Activated naive CD8-positive, alpha-beta T cell treated with anti-CD3 and anti-CD28 coated beads, Interleukin-2, amount 50 U/mL, for 16 hours (primary cell): ENCODE data around the gene PLEKHB1.

Experiments
- DNase-seq: peaks from one replicate; pipeline ENCODE4 v3.0.0-alpha.2; 2020; ENCODE audit warnings: low read depth, low spot score

The PLEKHB1 gene

DNA sequence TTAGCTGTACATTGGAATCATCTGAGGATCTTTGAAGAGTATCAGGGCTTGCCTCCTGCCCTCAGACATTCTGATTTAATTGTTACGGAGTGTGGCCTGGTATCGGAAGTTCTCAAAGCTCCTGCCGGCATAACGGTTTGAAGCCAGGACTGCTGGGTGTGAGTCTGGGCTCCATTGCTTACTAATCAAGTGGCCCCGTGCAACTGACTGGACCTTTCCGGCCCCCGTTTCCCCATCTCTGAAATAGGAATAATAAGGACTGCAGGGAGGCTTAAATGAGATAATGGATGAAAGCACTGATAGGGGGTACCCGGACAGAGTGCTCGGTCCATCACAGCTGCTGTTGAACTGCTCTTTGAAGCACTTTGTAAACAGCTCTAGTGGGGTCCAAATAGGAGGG is 1.7 kb downstream of the PLEKHB1 start:
- no peak for DNase-seq

DNA sequence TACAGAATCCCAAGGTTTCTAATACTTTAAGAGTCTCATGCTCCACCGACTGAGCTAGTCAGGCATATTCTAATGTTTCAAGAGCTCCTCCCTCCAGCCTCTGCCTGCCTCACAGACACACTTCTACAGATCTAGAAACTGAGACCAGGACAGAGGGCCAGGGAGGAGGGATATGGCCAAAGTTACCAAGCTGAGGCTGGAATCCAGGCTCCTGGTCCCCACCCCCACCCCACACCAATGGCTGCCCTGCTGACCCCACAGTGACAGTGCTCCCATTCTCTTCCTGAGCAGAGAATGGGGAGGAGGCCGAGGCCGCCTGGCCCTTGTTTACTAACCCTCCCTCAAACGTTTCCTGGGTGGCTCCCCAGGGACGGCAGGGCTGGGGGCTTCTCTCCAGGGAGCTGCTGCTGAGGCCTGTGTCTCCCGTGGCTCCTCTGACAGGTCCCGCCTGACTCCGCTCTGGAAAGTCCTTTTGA is 2.2 kb downstream of the PLEKHB1 start:
- no peak for DNase-seq

DNA sequence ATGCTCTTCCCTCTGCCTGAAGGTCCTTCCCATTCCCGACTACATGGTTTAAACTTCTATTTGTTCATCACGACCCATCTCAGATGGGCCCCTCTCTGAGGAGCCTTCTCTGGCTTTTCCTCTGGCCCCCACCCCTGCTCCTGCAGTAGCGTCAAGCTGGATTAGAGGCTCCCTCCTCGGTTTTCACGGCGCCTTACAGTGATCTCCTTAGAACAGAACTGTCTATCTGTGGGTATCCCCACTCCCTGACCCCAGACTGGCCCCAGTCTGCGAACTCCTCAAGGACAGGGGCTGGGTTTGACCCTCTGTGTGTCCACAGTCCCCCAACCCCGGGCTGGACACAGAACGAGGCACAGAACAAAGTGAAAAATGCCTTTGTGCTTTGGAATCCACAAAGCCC is 2.8 kb downstream of the PLEKHB1 start:
- no peak for DNase-seq

DNA sequence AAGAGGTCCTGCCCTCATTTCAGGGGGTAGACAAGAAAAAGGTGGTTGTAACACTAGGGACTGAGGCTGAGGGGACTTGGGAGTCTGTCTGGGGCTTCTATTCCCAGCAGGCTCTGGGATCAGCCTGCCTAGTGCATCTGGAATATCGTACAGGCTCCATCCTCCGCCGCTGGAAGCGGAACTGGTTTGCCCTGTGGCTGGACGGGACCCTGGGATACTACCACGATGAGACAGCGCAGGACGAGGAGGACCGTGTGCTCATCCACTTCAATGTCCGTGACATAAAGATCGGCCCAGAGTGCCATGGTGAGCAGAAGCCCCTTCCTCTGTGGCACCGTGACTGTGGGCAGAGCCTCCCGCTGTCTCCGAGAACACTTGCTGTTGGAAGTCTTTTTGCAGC is 4.0 kb downstream of the PLEKHB1 start:
- DNase-seq, result no peak

DNA sequence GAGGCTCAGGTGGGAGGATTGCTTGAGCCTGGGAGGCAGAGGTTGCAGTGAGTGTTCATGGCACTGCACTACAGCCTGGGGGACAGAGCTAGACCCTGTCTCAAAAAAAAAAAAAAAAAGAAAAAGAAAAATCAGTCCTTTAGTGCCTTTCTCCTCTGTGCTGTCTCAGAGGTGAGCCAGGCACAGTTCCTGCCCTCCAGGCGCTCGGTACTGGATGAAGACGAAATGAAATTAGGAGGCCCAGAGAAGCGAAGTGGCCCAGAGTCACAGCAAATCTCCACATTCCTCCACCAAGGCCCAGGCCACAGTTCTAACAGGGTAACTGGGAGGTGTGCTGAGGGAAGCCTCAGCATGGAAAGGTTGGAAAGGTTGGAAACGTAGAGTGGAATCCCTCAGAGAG is 4.9 kb downstream of the PLEKHB1 start:
- no peak for DNase-seq

DNA sequence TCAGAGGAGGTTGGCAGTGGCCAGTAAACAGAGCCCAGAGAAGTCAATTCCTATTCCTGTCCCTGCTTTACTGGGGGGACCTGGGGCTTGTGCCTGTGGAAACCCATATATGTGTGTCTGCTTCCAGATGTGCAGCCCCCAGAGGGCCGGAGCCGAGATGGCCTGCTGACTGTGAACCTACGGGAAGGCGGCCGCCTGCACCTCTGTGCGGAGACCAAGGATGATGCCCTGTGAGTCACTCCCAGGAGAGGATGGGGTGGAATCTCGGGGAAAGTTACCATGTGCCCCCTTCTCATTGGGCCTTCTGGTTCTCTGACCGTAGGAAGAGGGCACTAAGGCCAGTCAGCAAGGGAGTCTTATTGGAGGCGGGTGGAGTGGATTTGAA is 5.3 kb downstream of the PLEKHB1 start:
- no peak for DNase-seq

DNA sequence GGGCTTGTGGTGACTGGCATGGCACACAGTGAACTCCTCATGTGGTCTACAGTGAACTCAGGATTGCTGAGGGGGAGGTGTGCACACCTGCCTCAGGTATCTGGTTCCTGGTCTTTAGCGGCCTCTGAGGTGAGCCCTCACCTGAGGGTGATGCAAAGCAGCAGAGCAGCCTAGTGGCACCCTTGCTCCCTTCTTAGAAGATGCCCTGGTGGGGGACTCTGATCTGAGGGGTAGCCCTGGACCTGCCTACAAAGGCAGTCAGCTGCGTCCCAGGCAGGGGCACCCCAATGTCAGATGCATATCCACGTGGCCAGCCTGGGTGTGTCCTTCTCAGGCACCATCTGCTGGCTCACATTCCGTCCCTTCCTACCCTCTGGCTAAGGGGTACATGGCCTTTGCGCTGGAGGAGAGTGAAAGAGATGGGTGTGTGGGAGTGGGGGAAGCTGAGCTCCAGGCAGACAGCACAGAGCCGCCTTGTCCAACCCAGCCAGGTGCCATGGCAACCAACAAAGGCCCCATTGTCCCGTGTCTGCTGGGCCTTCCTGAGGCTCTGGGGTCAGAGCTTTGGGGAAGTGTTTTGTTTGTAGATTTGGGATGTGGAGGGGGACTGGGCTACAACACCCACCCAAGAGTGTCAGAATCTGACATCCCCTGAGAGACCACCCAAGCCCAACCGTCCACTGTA is 5.8 kb downstream of the PLEKHB1 start:
- DNase-seq, result no peak

DNA sequence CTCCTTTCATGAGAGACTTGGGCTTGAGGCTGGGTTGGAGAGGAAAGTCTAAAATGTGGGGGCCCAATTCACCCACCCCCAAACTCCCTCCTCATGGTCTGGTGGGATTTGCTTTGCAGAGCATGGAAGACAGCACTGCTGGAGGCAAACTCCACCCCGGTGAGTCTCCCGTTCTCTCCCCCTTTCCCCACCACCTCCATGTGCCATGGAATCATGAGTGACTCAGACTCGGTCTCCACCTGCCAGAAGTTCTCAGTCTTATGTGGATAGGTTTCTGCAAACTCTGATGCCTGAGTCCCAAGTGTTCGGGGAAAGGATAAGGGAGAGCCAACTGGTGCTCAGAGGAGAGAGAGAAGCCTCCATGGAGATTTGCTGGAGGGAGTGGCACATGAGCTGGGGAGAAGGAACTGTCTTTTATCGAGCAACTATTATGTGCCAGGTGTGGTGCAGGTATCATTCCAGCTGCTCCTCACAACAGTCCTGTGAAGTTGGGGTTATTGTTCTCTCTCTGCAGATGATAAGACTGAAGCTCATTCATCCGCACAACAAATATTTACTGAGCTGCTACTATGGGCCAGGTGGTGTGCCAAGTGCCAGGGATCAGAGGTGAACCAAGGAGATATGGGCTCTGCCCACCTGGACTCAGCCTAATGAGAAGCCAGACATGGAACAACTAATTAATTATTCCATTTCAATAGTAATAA is 6.6 kb downstream of the PLEKHB1 start:
- no peak for DNase-seq

DNA sequence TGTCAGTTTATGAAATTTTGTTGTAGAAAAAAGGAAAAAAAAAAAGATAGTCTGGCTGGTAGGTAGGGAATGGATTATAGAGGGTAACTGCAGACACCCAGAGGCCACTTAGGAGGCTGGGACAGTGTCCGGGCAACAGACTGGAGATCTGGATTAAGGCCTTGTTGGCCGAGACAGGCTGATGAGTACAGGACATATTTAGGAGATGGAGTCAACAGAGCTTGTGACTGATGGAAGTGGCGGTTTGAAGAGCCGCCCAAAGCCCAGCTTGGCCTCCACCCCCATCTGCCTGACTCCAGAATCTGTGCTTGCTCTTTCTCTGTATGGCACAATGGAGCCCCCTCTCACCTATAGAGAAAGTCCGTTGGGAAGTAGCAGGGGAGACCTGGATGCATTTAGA is 7.6 kb downstream of the PLEKHB1 start:
- no peak for DNase-seq

DNA sequence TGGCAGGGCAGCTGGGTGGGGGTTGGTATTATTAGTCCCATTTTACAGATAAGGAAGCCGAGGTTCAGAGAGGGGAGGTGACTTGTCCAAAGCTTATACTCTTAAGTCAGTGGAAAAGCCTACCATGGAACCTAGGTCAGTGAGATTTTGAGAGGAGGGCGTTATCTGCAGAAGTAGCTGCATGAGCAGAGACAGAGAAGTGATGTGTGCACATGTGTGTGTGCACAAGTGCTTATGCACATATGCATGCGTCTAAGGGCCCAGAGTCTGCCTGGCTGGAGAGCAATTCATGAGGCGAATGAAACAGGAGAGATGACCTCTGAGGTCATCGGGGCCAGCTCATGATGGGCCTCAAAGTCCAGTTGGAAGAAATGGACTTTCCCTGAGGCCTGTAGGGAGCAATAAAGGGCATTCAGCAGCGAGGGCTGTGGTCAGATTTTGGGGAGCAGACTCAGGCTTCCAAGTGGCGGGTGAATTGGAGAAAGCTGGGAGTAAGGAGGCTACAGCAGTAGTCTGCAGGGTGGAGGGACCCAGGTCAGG is 8.2 kb downstream of the PLEKHB1 start:
- no peak for DNase-seq

DNA sequence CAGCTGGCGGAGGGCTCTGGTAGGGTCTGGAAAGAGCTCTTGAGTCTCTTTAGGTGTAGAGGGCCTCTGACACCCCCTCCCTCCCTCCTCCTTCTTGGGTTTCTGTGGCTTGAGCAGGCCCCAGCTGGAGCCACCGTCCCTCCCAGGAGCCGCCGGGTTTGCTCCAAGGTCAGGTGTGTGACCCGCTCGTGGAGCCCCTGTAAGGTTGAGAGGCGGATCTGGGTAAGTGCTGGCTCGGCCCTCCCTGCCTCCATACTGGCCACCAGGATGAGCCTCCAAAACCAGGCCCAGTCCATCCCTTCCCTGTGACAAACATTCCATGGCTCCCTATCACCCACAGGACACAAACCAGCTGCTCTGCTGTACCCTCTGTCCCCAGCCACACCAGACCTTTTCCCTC is 9.3 kb downstream of the PLEKHB1 start:
- DNase-seq, result no peak

DNA sequence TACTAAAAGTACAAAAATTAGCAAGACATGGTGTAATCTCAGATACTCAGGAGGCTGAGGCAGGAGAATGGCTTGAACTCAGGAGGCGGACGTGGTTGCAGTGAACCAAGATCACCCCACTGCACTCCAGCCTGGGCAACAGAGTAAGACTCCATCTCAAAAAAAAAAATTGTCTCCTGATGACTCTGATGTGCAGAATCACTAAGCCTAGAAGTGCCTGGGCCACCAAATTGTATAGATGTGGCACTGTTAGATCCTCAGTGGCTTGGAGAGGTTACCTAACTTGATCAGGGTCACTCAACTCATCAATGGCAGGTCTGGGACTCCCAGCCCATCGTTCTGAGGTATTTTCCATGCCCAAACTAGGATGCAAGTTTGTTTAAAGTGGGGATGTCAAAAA is 10.6 kb downstream of the PLEKHB1 start:
- no peak for DNase-seq

DNA sequence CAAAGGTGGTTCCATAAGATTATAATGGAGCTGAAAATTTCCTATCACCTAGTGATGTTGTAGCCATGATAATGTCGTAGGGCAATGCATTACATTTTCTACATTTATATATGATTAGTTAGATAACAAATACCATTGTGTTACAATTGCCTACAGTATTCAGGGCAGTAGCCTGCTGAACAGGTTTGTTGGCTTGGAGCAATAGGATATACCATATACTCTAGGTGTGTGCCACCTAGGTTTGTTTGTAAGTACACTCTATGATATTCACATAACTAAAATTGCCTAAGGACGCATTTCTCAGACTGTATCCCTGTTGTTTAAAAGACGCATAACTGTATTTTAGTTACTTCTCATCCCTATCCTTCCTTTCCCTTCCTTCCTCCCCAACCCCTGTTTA is 13.6 kb downstream of the PLEKHB1 start:
- no peak for DNase-seq

DNA sequence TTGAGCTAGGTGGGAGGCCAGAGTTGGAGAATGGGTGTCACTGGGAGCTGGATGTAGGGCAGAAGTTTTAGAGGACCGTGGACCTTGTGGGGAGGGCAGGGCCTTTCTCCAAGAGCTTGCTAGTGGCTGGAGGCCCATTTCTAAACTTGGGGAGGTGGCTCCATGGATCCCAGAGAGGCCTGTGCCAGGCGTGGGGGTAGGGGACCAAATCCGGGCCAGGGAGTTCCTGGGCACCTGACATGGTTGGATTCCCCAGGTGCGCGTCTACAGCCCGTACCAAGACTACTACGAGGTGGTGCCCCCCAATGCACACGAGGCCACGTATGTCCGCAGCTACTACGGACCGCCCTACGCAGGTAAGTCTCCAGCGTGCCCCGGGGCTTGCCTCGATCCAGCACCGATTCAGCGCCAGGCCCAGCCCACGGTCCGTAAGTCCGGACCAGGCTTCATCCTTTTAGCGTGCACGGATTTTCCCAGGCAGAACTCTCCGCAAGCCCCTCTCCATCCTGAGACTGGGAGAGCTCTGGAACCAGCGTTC is 14.2 kb downstream of the PLEKHB1 start:
- no peak for DNase-seq

DNA sequence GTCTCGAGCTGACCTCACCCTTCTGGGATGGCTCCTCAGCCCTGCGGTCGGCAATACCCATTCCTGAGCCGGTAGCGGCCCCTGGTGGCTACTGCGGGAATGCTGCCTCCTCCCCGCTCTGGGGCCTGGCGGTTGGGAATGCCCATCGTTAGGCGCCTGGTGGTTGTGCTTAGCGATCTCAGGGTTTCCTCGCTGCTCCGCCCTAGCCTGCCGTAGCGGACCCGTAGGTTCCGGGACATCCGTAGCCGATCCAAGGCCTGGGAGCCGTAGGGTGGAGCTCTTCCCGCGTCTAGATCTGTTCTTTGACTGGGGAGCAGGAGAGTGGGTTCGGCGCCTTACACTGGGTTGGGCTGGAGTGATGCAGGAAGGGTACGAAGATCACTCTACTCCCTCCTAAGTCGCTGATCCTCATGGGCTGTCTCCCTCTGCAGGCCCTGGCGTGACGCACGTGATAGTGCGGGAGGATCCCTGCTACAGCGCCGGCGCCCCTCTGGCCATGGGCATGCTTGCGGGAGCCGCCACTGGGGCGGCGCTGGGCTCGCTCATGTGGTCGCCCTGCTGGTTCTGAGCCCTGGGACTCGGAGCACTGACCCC is 14.8 kb downstream of the PLEKHB1 start:
- DNase-seq, result peak; percentile 75

DNA sequence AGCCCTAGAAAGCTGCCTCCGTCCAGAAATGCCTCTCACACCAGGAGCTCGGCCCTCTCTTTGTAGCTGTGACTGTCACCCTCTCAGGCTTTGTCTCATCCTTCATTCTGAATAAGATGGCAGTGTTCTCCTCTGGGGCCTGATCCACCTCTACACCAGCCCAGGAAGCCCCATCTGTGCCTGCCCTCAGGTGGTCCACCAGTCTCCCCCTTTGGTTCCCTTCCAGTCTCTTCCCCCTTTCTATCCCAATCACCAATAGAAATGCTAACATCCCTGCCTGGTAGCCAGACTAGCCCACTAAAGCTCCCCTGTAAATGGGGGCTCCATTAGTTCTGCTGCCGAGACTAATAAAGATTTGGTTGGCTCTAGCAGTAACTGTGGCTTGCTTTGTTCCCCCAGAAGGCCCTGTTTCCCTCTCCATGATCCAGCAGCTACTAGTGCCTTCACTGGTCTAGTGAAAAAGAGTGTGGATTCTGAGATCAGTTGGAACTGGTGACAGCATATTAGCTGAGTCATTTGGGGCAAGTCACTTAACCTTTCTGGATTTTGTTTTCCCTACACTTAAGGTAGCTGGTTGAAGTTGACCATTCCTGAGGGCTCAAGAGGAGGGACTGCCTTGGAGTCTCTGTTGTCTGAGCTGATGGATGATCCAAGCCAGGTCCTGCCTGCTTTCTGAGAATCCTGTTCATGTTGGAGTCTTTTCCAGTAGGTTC is 16.2 kb downstream of the PLEKHB1 start:
- DNase-seq, result no peak

DNA sequence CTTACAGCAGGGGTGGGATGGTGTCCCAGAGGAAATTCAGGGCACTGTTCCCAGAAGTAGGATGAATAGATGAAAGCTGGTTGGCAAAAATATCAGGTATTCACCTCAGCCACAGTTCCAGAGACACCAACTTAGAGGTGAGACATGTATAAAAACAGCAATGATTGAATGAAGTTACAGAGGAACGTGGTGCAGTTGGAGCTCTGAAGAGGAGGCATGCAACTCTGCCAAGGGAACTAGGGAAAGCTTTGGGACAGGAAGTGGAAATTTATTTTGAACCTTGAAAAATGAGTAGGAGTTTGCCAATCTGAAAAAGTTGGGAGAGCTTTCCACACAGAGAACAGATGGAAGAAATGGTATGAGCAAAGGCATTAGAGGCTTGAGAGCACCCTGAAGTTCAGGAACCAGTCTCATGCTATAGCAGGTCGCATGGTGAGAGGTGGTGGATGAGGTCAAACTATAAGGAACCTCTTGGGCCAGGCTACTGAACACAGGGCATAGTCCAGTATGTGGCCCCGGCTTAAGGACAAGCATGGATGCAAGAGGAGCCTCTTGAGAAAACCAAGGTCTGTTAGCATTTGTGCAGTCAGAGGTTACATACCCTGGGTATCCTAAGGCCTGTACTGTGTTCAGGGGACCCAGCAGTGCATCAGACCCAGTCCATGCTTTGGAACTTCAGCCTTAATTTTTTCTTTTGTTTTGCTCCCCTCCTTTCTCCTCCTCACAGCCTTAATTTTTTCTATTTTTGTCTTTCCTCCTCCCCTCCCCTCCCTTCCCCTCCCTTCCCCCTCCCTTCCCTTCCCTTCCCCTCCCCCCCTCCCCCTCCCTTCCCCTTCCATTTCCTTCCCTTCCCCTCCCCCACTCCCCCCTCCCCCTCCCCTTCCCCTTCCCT is 17.5 kb downstream of the PLEKHB1 start:
- DNase-seq, result no peak

DNA sequence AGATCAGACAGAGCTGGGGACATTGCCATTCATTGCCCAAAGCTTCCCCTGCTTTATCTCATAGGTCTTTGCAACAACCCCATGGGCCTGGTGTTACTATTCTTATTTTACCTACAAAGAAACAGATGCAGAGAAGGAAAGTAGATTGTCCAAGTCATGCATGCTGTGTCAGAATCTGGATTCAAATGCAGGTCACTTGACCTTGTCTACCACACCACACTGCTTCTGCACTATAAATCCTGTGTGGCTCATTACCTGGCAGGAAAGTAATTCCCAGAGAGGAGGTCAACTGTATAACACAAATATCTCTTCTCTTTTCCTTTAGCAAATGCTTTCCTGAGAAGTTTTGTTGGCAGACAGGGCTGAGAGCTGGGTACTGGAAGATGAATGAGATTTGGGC is 18.5 kb downstream of the PLEKHB1 start:
- no peak for DNase-seq

DNA sequence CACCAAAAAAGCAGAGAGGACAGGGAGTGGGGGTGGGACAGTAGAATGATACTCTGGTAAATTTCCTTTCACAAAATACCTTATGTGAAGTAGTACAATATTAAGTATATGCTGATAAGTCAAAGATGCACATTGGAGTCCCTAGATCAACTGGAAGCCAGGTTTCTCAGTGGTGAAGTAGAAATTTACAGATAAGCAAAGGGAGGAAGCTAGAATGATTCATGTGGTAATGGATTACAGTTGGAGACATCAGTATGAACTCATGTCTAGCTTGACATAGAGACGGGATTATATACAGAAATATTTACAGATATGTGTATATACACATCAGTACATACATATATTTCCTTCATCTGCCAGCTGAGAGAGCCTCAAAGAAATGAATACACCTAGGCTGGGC is 21.5 kb downstream of the PLEKHB1 start:
- DNase-seq, result no peak

DNA sequence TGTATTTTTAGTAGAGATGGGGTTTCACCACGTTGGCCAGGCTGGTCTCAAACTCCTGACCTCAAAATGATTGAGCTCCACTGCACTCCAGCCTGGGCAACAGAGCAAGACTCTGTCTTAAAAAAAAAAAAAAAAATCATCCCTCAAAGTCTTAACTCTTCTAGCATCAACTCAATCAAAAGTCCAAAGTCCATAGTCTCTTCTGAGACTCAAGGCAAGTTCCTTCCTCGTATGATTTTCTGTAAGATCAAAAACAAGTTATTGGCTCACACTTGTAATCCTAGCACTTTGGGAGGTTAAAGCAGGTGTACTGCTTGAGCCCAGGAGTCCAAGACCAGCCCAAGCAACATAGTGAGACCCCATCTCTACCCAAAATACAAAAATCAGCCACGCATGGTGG is 24.4 kb downstream of the PLEKHB1 start:
- no peak for DNase-seq

DNA sequence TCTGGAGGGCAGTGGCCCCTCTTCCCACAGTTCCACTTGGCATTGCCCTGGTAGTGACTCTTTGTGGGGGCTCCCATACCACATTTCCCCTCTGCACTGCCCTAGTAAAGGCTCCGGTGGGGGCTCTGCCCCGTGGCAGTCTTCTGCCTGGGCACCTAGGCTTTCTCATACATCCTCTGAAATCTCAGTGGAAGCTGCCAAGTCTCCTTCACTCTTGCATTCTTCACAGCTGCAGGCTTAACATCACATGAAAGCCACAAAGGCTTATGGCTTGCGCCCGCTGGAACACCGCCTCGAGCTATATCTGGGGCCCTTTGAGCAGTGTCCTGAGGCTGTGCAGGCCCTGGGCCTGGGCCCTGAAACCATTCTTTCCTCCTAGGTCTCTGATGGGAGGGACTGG is 25.3 kb downstream of the PLEKHB1 start:
- DNase-seq, result no peak
